Activated CD4-positive, CD25-positive, alpha-beta regulatory T cell (primary cell): ENCODE data around the gene KRTAP5-6.
A peak's percentile ranks its signal among the peaks of the same experiment; 100 is the strongest.
"Not testable (repeated sequence)": the region's sequence is repeated elsewhere in the genome, so short reads cannot be mapped to it uniquely, and the experiment has no call there.

ENCODE experiments used
- DNase-seq, 4 experiments: peaks; one replicate each; lab custom pipeline; 2025; lab: John Stamatoyannopoulos, UW

The KRTAP5-6 gene

DNA sequence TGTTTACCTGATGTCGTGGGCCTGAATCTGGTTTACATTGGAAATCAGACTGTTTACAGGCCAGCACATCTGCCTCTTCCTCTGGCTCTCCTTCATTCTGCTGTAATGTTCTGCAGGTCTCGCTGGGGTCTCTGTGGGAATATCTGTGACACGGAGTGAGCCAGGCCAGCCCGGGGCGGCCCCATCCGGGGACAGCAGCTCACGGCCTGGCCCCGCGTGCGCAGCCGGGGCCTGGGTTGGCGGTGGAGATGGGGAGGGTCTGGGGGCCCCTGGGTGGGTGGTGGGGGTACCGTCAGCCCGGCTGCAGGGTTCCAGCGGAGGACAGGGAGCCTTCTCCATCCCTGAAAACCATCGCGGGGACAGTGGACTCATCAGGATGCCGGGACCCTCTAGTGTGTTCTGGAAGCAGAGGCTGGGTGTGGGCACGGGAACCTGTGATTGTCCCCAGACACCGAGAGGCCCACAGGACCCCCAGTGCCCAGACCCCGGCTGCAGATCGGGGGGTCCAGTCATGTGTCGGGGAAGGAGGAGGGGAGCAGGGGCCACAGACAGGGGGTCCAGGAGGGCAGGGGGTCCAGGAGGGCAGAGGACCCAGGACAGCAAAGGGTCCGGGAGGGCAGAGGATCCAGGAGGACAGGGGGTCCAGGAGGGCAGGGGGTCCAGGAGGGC lies 13.0 kb upstream of the KRTAP5-6 start:
- DNase-seq: not testable (repeated sequence)

DNA sequence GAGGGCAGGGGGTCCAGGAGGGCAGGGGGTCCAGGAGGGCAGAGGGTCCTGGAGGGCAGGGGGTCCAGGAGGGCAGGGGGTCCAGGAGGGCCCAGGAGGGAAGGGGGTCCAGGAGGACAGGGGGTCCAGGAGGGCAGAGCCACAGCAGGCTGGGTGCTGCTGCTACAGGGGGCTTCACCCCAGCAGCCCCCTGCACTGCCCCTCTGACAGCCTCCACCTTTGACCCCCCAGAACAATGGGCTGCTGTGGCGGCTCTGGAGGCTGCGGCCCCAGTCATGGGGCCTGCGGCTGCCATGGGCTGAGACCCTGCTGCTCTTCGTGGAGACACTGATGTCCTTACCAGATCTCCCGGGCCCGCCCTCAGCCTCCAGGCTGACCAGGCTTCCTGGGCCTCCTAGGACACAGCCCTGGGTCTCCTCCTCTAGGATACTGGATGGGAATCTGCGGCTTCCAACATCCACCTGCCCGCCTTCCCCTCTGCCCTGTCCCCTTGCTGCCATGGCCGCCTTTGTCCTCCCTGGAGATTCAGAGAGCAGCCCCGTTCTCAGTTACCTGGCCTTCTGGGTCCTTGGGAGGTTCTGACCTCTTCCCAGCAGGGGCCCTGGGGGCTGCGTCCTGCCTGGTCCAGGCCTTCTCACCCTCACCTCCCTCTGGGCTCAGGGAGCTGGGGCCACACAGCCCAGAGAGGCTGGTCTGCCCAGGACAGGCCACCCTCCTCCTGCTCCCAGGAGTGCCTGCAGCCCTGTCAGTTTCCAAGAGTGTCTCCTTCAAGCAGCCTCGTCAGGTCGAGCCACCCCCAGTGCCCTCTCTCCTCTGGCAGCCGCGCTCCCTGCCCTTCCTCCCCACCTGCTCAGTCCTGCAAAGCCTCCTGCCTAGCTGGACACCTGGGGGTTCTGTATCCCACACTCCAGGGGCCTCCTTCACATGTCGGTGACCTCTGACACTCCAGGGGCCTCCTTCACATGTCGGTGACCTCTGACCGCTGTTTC lies 11.8 kb upstream of the KRTAP5-6 start:
- not testable (repeated sequence) for DNase-seq

DNA sequence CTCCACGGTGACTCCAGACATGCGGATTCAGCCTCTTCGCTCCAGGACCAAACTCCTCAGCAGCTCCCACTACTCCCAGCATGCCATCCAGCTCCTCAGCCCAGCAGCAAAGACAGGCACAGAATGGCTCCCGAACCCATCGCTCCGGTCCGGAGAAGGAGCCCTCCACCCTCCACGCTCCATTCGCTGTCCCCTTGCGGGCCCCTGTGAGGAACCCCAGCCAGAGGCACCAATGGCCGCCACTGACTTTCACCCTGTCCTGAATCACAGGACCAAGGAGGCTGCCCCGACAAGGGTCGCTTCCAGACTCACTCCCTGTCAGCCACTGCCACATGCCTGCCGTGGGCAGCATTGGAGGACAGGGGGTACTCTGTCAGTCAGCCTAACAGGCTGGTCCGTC lies 10.8 kb upstream of the KRTAP5-6 start:
- DNase-seq: not testable (repeated sequence)

DNA sequence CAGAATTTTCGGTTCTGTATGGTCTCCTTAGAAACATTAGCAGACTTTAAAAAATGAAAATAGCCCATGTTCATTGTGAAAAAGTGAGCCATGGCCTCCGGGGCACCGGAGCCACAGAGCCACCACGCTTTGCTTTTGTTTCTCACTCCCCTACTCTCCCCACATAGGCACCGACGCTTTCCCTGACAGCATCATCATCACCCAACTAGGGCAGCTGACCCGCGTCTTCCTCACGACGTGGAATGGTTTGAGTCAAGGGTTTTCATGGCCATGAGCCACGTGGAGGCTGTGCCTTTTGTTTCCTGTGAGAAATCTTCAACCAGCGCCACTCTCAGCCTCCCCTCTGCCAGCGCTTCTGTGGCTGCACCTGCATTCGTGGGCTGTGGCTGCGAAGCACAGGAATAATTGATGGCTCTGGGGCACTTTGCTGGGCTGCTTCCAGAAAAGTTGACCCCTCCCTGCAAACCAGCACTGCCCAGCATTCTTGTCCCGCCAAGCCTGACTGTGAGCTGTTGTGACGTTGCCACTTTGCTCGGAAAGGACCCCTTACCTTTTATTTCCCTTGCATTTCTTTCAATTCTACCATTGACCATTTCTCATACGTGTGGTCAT lies 8.6 kb upstream of the KRTAP5-6 start:
- not testable (repeated sequence) for DNase-seq

DNA sequence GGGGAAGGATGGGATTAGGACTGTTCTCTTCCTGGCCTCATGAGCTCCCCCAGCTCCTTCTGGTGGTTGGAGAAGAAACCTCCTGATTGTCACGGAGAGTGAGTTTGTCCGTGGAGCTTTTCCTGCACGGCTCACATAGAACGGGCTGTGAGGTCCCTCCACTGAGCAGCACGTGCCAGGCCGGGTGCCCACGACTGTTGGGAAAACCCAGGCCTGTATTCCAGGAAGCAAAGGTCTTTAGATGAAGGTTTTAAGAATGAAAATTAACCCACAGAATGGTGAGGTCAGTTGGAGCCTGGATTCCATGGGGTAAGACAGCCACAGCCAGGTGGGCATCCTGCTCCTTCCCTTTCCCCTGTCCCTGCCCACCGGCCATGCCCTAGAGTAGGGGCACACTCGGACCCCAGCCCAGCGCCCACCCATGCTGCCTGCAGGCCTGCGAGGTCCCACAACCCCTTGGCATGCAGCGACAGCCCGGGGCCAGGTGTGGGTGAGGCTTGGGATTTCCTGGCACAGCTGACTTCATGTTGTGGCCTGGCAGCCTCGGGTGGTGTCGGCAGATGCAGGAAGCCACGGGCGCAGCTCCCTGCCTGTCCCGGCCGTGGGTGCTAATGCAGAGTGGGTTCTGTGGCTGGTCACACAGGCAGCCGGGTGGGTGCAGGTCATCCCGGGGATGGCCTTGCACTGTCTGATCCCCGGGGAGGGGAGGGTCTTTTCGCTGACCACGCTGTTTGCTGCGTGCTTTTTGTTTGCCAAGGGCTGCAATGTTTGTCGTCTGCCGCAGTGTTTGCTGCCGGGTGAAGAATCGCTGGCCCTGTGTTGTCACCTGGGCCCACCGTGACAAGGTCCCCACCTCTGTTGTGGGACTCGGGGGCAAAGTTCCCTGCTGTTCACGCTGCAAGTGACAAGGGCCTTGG lies 7.5 kb upstream of the KRTAP5-6 start:
- not testable (repeated sequence) for DNase-seq

DNA sequence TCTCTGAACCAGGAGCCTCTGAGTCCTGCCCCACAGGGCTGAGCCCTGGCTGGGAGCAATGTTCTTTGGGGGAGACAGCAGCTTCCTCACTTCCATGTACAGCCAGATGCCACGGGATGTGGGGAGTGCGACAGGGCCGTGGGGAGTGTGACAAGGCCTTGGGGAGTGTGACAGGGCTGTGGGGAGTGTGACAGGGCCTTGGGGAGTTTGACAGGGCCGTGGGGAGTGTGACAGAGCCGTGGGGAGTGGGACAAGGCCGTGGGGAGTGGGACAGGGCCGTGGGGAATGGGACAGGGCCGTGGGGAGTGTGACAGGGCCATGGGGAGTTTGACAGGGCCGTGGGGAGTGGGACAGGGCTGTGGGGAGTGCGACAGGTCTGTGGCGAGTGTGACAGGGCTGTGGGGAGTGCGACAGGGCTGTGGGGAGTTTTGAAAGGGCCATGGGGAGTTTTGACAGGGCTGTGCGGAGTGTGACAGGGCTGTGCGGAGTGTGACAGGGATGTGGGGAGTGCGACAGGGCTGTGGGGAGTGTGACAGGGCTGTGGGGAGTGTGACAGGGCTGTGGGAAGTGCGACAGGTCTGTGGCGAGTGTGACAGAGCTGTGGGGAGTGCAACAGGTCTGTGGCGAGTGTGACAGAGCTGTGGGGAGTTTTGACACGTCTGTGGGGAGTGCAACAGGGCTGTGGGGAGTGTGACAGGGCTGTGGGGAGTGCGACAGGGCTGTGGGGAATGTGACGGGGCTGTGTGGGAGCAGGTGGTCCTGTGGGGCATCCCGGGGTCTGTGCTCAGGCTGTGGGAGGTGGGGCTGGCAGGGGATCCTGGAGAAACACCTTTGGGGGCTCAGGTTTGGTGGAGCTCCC lies 6.6 kb upstream of the KRTAP5-6 start:
- DNase-seq: no peak

DNA sequence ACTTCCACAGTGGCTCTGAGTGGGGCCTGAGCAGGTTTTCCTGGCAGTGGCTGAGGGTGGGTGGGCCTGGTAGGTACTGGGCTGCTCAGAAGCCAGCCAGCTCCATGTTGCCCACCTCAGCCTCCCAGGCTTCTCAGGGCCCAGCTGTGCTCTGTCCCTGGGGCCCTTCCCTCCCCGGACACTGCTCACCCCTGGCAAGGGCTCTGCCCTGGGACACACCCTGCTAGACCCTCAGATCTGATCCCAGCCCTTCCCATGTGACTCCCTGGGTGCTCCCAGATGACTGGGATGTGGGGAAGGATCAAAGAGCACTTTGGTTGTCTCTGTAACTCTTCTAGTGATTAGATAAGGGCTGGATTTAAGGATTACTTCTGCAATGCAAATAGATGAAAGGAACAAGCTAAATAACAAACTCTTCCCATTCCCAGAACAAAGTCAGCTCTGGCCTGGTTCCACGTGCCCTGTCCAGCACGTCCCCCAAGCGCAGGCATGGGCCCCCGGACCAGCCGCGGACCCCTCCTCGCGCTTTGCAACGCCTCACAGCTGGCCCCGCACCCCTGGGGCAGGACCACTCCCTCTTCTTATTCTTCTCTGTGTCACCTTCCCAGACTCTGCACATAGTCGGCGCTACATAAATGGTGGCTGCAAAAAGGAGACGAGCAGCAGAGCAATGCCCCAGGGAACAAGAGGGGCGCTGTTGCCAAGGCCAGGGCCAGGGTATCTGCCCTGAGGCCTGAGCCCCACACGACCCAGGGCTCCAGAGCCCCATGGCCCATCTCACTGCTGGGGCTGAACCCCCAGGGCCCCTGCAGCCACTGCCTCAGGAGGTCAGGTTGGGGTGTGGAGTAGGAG lies 5.7 kb upstream of the KRTAP5-6 start:
- DNase-seq: no peak

DNA sequence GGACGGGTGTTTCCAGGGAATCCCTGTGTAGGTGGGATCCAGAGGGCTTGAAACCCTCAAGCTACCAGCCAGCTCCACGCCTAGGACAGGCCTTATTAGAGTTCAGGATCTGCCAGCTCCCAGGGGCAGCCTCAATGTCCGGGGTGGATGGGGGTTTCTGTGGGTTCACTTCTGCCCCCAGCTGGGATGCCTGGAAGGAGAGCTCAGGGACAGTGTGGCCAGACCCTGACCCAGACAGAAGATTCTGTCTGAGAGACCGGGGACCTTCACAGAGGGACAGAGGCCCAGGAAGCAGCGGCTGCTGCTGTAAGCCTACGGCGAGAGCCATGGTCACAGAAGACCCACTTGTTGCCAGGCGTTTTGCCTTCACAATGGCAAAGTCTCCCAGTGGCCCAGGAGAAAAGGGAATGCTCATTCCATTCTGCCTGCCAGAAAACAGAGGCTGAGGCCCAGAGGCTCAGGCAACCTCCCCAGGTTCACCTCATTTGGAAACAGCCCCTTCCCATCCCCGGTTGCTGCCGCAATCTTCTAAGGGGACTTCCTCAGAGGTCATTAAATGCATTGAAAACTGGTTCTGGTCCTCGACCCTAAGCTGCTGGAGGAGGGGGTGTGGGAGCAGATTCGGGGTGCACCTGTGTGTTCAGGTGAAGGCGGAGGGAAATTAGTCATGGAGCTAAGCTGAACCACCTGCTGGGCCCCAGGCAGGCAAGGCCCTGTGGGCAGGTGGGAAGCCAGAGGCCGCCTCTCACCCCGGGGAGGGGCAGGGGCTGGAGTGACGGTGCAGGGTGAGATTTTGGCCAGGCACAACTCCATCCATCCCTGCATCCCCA lies 4.9 kb upstream of the KRTAP5-6 start:
- DNase-seq: no peak

DNA sequence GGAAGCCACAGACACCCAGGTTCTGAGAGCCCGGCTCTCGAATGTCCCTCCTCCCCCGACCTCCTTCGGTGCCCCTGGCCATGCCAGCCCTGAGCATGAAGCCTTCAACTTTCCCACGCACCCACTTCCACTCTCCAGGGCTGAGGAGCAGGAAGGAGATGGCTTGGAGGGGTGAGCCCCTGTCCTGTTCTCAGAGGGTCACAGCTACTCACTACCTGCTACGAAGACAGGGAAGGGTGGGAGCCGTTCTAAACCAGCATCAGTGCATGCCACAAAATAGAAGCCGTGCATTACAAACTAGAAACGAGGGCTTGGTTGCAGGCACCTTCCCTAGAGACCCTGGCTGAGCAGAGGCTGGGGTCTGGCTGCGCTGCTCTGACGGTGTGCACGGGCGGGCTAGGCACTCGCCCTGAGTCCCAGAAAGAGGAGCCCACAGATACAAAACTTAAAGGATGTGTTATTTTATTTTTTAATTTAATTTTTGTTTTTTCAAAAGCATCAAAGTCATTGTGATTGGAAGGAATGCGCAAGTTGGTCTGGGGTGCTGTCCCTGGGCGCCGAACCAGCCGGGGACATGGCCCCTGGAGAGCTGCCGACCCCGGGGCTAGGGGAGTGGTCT lies 4.2 kb upstream of the KRTAP5-6 start:
- DNase-seq: no peak

DNA sequence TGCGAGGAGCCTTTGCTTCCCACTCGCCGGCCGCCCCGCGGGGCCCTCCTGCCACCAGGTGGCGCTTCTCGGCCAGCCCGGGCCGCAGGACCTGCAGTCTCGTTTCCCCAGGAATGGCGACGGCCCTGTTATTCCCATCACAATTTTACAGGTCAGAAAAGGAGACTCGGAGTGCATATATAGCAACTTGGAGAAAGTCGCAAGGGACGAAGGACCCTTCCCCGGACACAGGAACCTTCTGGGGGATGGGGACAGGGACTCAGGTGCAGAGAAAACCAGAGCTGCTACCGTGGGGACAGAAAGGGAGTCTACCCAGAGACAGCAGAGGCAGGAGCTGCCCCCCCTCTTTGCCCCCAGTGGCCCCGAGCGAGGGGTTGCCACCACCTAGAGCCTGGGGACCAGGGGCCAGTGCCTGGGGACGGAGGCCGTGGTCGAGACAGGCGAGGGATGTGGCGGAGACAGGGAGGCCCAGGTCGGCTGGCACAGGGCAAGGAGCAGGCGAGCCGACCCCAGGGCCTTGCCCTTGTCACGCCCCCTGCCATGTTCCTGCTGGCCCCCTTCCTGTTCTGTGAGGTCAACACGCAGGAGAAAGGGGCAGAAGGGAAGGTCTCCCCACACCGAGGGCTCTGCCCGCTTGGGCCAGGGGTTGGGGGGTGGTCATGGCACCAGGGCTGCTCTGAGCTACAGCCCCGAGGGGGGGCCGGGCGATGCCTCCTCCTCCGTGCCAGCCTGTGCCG lies 3.5 kb upstream of the KRTAP5-6 start:
- DNase-seq: peak; percentile 54 to 65 (median 58)

DNA sequence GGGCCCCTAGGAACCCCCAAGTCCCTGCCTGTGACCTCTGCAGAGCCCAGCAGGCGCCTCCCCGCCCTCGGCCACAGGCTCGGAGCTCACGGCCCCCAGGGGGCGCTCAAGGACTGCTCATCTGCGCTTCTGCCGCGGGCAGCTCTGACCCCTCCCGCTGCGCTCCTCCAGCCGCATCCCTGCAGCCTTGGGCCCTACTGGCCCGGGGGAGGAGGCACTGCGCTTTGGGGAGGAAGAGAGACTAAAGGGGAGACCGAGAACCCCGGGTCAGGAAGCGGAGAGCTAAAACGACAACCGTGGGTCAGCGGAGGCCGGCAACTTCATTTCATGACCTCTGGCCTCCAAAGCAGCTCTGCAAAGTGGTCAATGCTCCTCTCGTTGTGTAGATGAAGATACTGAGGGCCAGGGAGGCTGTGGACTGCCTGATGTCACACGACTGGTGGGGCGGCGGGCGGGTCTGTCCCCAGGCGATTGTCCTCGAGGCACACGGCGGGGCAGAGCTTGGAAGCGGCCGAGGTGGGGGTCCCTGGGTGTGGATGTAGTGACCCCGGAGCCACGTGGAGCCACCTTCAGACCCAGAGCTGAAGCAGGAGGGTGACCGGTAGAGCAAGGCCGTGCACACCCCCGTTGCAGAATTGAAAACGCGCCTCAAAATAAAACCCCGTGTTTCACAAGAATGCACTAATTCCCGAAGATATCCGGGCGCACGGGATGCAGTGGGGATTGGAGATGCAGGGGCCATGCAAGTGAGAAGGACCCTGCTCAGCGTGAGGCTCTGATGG lies 2.7 kb upstream of the KRTAP5-6 start:
- DNase-seq: peak; percentile 64 to 75 (median 71)

DNA sequence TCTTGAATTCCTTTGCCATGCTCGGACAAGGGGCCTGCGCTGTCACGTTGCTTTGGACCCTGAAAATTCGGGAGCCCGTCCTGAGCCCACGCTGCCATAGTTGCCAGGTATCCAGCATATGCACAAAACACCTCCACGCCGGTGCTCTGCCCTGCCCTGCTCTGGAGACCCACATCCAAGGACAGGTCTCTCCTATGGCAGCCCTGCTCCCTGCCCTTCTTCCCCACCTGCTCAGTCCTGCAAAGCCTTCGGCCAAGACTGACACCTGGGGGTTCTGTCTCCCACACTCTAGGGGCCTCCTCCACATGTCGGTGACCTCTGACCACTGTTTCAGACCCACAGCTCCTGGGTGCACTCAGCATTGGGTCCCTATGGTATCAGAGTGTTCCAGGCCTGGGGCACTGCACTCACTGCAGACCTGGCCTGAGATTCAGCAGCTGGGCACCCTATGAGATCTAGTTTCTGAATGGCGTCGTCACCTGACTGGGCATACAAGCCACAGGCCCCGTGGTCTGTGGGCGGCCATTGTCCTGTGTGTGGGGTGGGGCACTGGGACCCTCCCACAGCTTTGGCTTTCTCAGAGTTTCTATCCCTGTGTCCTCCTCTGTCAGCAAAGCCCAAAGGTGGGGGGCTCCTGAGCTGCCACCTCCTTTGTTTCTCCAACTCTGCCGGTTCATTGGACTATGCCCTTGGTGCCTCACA lies 2.0 kb upstream of the KRTAP5-6 start:
- DNase-seq: no peak

DNA sequence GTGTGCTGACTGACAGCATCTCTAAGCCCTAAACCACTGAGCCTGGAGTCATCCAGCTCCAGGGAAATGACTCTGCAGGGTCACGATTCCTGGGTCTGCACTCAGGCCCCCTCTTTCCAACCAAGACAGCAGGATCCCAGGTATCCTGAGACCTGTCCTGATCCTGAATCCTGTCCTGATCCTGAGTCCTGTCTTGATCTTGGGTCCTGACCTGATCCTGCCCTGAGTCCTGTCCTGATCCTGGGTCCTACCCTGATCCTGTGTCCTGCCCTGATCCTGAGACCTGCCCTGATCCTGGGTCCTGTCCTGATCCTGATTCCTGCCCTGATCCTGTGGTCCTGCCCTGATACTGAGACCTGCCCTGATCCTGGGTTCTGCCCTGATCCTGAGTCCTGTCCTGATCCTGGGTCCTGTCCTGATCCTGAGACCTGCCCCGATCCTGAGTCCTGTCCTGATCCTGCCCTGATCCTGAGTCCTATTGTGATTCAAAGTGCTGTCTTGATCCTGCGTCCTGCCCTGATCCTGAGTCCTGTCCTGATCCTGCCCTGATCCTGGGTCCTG lies 1.4 kb upstream of the KRTAP5-6 start:
- DNase-seq: no peak

DNA sequence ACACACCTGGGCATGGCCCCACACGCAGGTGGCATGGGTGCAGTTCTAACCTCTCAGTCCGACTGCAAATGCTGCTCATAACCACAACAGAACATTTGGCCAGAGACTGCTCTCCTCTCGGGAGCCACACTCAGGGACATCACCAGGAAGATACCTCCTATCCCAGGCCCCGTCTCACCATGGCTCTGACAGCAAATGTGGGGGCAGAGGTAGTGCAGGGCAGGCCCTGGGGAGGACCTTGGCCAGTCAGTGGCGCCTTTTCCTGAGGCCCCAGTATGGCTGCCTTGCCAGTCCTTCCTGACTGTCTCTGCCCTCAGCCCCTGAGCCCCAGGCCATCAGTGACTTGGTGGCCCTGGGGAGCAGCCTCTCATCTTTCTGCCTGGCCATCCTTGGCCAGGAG lies 2.8 kb downstream of the KRTAP5-6 start:
- DNase-seq: no peak

DNA sequence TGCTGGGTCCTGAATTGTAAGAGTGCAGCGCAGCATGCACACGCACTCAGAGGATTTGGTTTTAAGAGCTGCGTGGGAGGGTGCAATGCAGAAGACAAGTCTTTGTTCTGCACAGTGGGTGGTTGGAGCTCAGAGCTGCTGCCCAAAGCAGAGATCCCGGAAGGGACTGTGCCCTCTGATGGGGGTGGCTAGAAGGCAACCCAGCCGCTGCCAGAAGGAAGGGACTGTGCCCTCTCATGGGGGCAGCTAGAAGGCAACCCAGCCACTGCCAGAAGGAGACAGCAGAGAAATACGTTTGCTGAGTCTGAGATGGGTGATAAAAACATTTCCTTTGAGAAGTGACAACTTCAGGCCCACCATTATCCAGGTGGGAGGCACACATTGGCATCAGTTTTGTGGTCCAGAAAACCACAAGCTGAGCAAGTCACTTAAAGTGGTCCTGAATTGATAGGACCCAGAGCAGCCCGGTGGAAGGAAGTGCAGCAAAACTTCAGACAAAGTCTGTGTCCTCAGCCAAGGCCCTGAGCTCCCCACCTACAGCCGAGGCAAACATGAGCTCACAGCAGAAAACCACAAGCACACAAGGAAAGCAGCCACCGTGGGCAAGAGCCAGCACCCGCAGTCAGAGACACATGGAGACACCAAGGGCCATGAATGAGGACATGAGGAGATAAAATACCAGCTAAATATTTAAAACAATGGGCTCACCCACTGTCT lies 4.3 kb downstream of the KRTAP5-6 start:
- DNase-seq: no peak
